Hindlimb muscle (tissue), 1 donor: Measurements from ENCODE around the gene NASP. TPM values are rescaled to one million over a fixed set of nuclear protein-coding genes. Genes with fewer than 3 reads are reported as not detected.

Experiments
- polyA plus RNA-seq: library from polyadenylated mRNA; unstranded; fragments of 120-200 nt; gene quantifications from one replicate; pipeline ENCODE4 v1.2.1, GENCODE V29; 2013; ENCODE audit not compliant: insufficient read length

The NASP gene
- polyA plus RNA-seq, 1 donor = 139 TPM

Other genes starting within 250 kb of the NASP start
- gene TOE1, start 243.9 kb upstream of the NASP start, polyA plus RNA-seq = 7.1 TPM
- 16.0 TPM for gene MUTYH, start 243.6 kb upstream of the NASP start, polyA plus RNA-seq
- gene TESK2, start 92.9 kb upstream of the NASP start, polyA plus RNA-seq = 2.1 TPM
- 1.0 TPM for gene CCDC163, start 84.0 kb upstream of the NASP start, polyA plus RNA-seq
- 8.7 TPM for gene MMACHC, start 83.7 kb upstream of the NASP start, polyA plus RNA-seq
- gene PRDX1, start 62.2 kb upstream of the NASP start, polyA plus RNA-seq = 129 TPM
- gene AKR1A1, start 33.2 kb upstream of the NASP start, polyA plus RNA-seq = 77.2 TPM
- gene CCDC17, start 40.0 kb downstream of the NASP start, polyA plus RNA-seq = 1.8 TPM
- 66.9 TPM for gene GPBP1L1, start 102.5 kb downstream of the NASP start, polyA plus RNA-seq
- 30.4 TPM for gene TMEM69, start 104.1 kb downstream of the NASP start, polyA plus RNA-seq
- gene IPP, start 166.6 kb downstream of the NASP start, polyA plus RNA-seq = 18.8 TPM
- gene MAST2, start 219.6 kb downstream of the NASP start, polyA plus RNA-seq = 96.2 TPM